GM19468 (cell line): Measurements from ENCODE around the gene PIH1D1.
"Not testable (repeated sequence)": the region's sequence is repeated elsewhere in the genome, so short reads cannot be mapped to it uniquely, and the experiment has no call there.

ENCODE experiments used
- ATAC-seq: cut with Tn5 transposase; IDR thresholded peaks from one replicate; pipeline ENCODE4 v1.9.1; 2021; ENCODE audit warnings: mild to moderate bottlenecking, moderate library complexity, moderate number of reproducible peaks; ENCODE audit not compliant: unreplicated experiment; ENCODE audit errors: extremely low read depth

The PIH1D1 gene

DNA sequence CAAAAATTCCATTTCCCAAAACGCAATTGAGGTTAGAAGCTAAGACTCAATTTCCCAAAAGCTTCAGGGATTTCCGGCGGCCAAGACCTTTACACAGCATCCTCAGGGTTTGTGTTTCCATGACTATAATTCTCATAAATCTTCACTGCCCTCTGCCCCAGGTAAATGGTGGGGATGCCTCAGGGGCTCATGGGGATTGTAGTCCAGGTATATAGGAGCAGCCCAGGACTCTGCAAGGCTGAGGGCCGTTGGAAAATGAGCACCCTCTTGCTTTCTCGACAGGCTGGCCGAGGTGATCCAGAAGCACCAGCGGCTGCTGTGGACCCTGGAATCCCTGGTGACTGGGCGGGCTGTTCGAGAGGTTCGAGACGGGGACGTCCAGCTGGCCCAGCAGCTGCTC, 7.8 kb upstream of the PIH1D1 start:
- ATAC-seq = no peak

DNA sequence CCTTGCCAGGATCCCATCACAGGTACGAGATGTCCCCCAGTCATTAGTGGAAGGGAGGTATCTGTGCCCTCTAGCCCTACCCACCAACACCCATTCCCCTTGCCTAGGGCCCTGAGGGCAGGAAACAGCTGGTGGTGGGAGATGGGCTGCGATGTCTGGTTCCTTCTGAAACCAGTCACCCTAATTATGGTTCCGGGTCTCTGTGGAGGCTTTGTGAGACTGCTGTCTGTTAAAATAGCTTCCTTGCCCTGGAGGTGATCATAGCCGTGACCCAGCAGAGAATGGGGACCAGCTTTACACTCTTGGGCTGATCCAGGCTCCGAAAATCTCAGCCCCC, 6.9 kb upstream of the PIH1D1 start:
- no peak for ATAC-seq

DNA sequence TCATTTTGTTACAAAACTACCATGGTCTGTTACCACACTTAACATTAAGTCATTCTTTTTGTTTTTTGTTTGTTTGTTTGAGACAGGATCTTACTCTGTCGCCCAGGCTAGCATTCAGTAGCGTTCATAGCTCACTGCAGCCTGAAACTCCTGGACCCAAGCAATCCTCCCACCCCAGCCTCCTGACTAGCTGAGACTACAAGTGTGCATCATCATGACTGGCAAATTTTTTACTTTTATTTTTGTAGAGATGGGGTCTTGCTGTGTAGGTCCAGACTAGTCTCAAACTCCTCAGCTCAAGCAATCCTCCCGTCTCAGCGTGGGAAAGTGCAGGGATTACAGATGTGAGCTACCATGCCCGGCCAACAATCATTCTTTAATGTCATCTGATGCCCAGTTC, 4.7 kb upstream of the PIH1D1 start:
- ATAC-seq = no peak

DNA sequence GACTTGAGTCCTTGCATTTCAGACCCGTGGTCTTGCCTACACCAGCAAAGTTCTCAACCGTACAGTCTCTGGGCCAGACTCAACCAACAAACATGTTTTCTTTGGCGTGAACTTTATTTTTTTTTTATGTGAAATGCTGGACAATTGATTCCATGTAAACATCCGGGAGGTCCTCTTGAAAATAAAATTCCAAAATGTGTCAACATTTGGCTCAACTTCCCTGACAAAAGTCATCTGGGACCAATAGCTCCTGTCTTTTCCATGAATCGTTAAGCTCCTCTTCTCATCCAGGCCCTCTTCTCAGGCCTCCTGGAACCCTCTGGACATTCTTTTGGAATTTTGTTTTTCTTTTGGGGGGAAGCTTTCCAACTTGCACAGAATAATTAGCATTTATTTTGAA, 4.2 kb upstream of the PIH1D1 start:
- no peak for ATAC-seq

DNA sequence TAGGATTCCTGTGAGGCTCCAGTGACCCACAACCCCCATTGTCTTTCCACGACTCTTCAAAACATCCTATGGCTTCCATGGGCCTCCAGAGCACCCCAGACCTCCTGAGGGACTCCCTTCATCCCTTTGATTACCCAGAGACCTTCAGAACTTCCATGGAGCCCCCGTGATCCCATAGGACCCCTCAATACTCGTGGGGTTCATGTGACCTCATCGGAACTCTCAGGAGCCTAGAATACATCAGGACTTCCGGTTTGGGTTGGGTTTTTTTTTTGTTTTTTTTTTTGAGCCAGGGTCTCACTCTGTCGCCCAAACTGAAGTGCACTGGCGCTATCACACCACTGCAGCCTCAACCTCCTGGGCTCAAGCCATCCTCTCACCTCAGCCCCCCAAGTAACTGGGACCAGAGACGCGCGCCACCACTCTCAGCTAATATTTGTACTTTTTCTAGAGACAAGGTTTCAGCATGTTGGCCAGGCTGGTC, 2.2 kb upstream of the PIH1D1 start:
- no peak for ATAC-seq

DNA sequence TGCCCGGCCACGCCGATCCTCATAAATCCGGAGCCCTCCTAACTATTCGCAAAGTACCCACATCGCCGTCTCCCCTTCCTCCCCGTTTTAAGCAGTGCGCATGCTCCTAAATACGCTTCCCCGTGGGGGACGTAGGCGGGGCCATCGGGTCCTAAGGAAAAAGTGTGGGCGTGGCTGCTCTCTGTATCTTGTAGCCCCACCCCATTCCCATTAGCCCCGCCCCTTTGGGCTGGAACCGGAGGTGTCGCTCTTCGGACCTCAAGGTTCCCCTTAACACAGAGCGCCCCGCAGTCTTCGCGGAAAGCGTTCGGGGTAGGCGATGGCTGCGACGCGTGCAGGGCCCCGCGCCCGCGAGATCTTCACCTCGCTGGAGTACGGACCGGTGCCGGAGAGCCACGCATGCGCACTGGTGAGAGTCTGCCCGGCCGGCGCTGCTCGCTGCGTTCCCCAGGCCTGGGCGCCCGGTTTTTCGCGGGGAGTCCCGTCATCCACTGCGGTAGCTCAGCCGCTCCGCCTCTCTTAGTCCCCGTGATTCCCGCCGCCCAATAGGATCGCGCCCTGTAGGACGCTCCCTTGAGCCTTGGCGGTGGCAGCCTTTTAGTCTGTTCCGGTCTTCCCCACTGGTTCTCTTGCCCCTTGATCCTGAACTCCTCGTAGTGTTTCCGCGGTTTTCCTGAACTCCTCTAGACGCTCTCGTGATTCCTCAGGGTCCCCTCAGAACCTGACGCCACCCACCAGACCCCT, 1.6 kb upstream of the PIH1D1 start, which contains the start of gene ALDH16A1:
ALDH16A1 (plus strand) TSS at position 213 of the 744 bp plus-strand sequence; CDS start at position 320, 107 bp downstream.
- peak; percentile 67 for ATAC-seq

DNA sequence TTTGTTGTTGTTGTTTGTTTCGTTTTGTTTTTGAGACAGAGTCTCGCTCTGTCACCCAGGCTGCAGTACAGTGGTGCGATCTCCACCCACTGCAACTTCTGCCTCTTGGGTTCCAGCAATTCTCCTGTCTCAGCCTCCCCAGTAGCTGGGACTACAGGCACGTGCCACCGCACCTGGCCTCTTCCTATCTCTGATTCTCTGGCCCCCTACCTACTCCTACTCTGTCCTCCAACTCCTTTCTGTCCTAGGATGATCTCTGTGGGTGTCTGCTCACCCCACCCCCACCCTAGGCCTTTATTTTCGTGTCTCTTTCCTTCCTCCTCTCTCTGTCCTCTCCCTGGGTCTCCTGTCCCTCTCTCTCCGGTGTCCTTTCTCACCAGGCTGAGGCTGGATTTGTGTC, 1.2 kb downstream of the PIH1D1 start:
- no peak for ATAC-seq

DNA sequence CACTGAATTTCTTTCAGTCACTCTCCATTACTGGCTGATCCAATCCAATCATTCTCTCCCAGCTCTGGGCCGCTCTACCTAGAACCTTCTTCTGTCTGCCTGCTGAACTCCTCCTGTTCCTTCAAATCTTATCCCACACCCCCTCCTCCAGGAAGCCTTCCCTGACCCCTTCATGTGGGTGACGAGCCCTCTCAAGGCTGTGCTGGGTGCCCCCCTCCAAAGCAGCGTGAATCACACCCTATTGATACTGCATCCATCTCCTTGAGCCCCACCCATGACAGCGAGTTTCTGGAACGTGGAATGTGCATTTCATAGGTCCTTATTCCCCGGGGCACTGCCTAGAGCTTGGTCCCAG, 3.2 kb downstream of the PIH1D1 start:
- ATAC-seq = no peak

DNA sequence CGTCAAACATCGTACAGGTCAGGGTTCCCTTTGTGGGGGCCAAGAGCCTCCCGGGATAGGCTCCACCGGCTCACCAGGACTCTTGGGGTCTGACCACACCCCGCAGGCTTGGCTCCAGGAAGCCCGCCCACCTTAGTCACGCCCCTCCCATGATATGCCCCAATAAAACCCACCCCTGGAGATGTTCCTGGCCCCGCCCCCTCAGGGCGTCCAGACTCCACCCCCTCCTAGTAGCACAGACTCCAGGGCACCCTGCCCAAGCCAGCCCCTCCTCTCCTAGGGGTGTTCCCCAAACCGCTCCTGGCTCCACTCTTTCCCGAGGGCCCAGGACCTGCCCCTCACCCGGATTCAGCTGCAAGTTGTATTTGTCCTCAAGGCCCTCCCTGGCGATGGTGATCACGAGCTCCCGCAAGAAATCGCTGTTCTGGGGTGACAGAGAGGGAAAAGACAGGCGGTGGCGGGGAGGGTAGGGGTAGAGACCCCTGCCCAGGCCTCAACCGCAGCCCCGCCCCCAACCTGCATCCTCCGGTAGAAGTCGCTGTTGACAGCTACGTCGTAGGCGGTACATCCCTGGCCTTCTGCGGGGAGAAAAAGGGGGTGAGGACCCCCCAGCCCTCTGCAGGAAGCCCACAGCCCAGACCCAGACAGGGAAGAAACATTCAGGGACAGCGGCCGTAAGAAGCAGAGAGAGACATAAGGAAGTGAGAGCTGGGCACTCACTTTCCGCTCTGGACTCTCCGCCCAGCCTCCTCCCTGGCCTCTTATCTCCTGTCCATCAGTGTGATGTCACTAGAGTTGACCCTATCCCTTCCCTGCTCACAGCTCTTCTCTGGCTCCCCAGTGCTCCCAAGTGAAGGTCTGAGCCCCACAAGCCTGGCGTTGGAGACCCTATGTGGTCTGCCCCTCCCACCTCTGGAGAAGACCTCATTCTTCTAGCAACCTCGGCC, 3.9 kb downstream of the PIH1D1 start:
- no peak for ATAC-seq

DNA sequence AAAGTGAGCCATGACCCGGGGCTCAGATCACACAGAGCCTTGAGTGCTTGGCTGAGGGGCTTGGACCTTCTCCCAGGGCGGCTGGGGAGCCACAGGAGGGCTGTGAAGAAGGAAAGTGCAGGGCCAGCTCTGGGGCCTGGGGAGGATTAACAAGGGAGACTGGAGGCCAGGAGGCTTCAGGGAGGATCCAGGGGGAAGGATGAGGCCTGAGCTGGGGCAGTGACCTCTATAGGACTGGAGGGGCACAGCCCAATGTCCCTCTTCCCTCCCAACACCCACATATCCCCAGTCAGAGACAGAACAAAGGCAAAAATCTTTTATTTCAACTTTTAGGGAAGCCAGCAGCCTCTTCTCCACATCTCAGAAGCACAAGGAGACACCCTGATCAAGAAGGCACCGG, 5.6 kb downstream of the PIH1D1 start:
- no peak for ATAC-seq

DNA sequence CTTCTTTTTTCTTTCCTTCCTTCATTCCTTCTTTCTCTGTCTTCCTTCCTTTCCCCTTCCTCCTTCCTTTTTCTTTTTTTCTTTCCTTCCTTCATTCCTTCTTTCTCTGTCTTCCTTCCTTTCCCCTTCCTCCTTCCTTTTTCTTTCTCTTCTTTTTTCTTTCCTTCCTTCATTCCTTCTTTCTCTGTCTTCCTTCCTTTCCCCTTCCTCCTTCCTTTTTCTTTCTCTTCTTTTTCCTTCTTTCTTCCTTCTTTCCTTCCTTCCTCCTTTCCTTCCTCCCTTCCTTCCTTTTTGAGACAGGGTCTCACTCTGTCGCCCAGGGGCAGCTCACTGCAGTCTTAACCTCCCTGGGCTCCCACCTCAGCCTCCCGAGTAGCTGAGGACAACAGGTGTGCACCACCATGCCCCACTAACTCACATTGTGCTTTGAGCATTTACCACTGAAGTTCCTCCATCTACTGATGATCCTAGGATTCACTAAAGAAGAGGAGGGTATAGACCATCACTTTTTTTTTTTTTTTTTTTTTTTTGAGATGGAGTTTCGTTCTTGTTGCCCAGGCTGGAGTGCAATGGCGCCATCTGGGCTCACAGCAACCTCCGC, 7.4 kb downstream of the PIH1D1 start:
- not testable (repeated sequence) for ATAC-seq

DNA sequence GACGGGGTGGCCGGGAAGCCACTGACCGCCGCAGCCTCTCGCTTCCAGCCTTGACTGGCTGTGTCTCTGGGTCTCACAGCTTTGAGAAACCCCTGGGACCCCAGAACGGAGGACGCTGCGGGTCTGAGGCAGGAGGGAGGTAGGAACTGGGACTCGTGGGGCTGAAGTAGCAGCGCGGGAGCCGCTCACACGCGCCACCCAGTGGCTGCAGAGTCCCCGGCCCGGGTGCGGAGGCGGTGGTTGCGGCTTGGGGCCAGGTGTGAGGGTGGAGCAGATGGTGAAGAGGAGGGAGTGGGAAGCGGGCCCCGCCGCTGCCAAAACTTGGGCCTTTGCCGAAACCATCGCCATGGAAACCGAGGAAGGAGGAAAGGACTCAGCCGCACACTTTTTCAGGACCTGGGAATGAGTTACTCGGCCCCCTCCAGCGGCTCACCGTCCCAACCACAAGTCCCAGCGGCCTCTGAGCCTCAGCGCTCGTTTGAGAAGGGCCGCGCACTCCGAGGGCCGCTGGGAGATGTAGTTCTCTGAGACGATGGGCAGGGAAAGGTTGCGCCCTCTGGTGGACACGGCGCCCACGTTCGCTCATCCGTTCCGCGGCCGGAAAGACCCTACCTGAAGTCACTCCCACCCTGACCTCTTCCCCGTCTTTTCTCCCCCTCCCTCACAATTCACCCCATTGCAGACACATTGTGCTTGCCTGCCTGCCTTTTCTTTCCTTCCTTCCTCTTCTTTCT, 8.1 kb downstream of the PIH1D1 start:
- ATAC-seq = peak; percentile 58

DNA sequence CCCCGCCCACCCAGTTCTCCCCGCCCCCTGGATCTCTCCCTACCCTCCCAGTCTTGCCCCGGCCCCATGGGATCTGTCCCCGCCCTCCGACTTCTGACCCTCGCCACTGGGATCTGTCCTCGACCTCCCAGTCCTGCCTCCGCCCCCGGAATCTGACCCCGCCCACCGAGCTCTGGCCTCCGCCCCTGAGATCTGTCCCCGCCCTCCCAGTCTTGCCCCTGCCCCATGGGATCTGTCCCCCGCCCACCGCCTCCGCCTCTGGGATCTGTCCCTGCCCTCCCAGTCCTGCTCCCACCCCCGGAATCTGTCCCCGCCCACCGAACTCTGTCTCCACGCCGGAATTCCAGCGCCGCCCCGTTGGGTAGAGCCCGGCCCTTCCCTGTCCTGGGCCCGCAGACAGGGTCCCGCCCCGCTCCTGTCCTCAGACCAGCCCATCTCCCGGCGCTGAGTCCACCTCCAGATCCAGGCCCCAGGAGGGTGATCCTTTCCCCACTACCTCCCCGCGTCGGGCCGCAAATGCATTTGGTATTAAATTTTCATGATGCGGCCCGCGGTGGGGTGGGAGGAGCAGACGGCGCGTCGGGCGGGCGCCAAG, 8.7 kb downstream of the PIH1D1 start:
- ATAC-seq = no peak

DNA sequence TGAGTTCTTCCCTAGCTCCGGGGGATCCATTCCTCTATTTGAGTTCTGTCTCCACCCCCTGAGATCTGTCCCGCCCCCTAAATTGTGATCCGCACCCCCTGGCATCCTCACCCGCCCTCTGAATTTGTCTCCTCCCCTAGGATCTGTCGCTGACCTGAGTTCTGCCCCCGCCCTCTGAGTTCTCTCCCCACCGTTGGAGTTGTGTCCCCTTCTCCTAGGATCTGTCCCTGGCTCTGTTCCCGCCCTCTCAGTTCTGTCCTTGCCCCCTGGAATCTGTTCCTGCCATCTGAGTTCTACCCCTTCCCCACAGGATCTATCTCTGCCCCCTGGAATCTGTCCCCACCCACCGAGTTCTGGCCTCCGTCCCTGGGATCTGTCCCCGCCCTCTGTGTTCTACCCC, 9.3 kb downstream of the PIH1D1 start:
- ATAC-seq = no peak

DNA sequence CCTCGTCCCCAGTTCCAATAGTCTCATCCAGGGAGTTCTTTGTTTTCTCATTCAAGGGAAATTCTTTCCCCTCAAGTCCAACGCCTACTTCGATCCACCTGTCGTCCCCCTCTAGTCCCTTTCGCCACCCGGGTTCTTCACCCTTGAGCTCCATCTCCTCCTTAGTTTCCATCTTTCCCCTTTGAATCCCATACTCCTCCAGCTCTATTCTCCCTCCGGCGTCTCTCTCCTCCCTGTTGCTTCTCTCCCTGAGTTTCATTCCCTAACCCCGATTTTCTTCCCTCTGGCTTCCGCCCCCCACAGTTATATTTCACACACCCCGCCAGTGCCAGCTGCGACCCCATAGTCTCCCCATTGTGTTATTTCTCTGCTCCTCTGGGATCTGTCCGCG, 9.7 kb downstream of the PIH1D1 start:
- ATAC-seq = no peak

DNA sequence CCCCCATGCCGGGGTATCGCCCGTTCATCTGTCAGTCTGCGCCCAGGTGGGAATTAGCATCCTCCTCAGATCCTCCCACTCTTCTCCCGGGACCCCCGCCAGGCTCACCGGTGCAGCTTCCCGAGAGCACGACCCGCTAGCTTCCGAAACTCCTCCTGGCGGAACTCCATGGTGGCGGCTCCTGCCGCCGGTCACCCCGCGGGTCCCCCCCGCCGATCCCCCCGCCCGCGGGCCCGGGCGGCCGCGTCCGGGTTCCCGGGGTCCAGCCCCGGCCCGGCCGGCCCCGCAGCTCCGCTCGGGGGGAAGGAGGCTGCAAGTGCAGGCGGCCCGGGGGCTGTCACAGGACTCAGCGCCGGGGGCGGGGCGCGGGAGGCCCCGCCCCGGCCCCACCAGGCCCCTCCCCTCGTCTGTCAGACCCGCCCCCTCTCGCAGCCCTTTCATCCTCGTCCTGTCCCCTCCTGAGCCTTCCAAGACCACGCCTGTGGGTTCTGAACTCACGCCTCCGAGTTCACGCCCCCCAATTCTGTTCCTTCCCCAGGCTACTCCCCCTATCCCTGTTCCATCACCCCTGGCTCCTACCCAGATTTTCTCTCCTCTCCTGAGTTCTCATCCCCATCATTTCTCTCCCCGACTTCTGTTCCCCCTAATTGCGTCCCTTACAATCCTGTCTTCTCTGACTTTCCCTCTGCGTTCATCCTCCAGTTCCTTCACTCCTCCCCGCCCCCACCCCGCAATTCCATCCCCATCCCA, 10.2 kb downstream of the PIH1D1 start, which contains the start of gene SLC17A7:
SLC17A7 (minus strand) TSS at position 318 of the 750 bp plus-strand sequence; CDS start at position 170, 148 bp downstream.
- ATAC-seq = no peak

DNA sequence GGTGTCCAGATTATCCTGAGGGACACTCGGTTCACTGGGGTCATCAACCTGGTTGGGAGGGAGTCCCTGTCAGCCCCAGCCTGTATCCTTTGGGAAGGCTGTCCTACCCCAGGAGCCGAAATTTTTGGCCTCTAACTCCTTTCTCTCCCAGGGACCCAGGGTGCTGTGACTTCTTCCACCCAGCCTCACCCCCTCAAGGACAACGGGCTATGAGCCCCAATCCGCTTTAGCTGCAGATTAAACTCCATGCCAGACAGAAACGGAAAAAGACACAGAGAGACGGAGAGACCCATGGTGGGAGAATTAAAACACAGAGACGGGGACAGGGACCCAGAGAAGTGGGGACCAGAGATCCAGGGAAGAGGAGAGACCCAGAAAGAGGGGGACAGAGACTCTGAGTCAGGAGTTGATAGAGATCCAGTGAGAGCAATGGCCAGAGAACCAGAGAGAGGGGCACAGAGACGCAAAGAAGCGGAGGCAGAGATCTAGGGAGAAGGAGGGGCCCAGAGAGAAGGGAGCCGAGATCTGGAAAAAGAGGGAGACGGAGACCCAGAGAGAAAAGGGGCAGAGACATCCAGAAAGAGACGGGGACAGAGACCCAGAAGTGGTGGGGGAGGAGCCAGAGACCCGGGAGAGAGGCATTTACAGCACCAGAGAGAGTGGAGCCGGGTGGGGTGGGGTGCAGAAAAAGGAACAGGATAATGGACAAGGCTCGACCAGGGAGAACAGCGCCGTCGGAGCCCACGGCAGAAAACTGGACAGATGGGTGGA, 11.0 kb downstream of the PIH1D1 start:
- no peak for ATAC-seq

DNA sequence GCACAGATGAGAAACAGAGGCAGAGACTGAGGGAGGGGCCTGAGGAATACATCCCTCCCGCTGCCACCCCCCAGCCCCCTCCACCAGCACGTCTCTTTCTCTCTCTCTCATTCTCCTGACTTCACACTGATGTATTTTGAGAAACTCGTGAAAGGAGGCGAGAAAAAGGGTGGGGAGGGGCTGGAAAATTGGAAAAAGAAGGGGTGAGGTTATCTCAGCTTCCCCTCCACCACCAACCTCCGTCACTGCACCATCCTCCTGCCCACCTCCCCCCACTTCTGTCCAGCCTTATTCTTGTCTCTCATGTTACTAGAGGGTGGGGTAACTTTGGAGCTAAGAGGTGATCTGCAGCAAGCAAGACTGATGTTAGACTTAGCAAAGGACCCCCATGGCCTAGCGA, 11.8 kb downstream of the PIH1D1 start:
- no peak for ATAC-seq
